D721Med (cell line): ENCODE measurements around the gene TCF3.

Source experiments
- DNase-seq: peaks from one replicate; pipeline ENCODE4 v3.0.0; 2011; ENCODE audit warnings: low spot score; ENCODE audit not compliant: insufficient read length
- FAIRE-seq: peaks from 2 replicates; lab custom pipeline; 2011; peaks lifted over from hg19 to GRCh38; lab: Jason Lieb, UNC
- TF ChIP-seq, protein P1 (sequence below): IDR thresholded peaks from 2 replicates; pipeline ENCODE4 v1.5.1; 2012; ENCODE audit warnings: mild to moderate bottlenecking, control low read depth; ENCODE audit not compliant: insufficient read depth; ENCODE audit errors: missing control alignments

The TCF3 gene

DNA sequence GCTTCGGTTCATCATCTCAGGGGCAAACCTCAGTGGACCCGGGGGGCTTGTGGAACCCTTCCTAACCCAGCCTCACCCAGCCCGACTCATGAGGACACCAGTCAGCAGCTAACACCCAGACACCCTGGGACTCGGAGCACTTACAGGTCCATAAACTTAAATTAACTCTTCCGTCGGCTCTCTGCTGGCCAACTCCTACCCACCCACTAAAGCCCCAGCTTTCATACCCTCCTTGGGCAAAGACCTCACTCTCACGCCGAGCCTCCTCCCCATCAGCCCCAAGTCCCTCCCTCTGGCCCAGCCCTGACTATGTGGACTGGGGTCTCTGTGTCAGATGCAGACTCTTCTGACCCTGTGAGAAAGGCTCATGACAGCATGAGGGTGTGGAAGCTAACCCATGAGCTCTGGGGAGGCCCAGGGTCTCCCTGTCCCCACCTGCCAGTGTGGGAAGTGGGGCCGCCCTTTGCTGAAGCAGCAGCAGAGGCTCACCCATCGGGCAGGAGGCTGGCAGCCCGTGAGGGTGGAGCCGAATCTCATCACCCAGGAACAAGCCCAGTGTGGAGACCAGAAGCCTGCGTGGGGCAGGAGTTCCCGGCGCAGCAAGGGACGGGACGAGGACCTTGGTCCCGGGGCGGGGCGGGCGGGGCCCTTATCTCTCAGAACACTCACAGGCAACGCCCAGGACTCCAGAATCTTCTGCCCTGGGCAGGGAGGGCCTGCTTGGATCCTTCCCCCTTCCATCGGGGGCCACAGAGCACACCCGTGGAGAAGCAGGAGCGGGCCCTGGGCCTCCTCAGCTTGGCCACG is 19.8 kb downstream of the TCF3 start:
- FAIRE-seq = no peak
- TF ChIP-seq, protein P1, sequence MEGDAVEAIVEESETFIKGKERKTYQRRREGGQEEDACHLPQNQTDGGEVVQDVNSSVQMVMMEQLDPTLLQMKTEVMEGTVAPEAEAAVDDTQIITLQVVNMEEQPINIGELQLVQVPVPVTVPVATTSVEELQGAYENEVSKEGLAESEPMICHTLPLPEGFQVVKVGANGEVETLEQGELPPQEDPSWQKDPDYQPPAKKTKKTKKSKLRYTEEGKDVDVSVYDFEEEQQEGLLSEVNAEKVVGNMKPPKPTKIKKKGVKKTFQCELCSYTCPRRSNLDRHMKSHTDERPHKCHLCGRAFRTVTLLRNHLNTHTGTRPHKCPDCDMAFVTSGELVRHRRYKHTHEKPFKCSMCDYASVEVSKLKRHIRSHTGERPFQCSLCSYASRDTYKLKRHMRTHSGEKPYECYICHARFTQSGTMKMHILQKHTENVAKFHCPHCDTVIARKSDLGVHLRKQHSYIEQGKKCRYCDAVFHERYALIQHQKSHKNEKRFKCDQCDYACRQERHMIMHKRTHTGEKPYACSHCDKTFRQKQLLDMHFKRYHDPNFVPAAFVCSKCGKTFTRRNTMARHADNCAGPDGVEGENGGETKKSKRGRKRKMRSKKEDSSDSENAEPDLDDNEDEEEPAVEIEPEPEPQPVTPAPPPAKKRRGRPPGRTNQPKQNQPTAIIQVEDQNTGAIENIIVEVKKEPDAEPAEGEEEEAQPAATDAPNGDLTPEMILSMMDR = no peak
- no peak for DNase-seq

DNA sequence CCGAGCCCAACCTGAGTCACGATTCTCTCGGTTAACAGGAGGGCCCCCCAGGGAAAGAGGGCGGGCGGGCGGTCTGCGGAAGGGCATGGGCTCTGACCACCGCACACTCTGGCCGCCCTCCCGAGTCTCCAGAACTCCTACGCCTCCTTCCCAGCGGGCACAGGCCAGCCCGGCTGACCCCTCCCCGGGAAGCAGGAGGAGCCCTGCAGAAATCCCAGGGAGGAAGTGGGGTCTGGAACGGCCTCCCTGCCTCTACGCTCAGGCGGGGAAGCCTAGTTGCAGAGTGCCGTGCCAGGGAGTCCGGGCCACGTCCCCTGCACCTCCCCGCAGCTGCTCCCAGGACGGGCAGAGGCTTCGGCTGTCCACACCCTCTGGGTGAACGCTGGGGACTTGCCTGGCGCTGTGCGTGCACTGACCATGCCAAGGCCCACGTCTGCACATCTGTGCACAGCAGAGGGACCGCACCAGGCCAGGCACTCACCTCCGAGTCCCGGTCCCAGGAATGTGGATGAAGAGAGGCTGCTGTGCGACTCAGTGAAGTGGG is 20.8 kb downstream of the TCF3 start:
- DNase-seq = no peak
- TF ChIP-seq, protein P1 = no peak
- FAIRE-seq = no peak

DNA sequence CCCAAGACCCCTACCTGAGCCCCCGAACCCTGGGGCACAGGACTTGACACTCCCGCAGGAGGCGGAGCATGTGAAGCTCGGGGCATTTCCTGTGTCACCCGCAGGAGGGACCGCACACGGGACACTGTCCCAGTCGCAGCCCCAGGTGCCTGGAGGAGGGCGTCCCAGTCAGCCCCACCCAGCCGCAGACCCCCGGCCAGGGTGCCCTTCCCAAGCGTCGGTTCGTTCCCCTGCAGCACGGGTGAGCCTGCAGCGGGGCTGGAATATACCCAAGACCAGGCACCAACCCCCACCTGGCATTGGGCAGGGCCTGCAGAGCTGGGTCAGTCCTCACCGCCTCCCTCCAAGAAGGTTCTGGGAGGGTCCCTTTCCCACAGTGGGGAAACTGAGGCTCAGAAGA is 21.6 kb downstream of the TCF3 start:
- FAIRE-seq (no peak), DNase-seq (no peak)
- TF ChIP-seq, protein P1 = no peak

DNA sequence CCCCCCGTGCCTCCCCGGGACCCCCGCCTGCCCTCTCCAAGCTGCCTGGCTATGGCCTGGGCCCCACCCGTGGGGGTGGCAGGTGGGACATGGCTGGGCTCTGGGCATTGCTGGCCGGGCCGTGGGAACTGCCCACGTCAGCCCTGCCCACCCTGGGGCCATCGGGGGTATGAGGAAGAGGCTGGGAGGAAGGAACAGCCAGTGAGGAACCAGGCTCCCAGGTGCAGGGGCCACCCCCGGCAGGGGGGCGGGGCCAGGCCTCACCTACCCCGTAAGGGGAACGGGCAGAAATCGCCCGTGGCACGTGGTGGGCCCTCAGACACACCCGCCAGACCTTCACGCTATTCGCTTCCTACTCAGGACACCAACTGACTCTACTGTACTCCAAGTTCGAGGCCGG is 22.4 kb downstream of the TCF3 start:
- TF ChIP-seq, protein P1 = no peak
- DNase-seq (no peak), FAIRE-seq (no peak)

DNA sequence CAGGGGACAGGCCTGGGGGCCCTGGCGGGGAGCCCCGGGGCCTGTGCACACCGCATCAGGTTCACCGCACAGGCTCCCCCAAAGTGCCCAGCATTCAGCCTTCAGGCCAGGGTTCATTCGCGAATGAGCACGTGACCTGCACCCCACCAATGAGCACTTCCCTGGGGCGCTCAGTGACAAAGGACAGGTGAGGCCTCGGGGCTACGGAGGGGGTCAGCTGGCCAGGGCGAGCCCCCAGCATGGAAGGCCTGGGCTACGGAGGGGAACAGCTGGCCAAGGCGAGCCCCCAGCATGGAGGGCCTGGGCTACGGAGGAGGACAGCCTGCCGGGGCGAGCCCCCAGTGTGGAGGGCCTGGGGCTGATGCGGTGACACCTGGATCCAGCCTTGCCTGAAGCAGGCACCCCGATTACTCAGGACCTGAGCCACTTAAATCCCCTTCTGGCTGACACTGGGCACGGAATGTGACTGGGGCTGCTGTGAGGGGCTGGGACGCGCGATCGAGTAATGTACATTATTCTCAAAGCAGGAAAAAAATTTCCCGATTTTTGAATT is 23.1 kb downstream of the TCF3 start:
- DNase-seq (no peak), FAIRE-seq (no peak)
- TF ChIP-seq, protein P1 = no peak

- TF ChIP-seq, protein P1 = no peak
Measured at GRCh38 chr19:1627194-1627593, 25.2 kb downstream of the TCF3 start.

More at GRCh38 chr19:1627194-1627593, 25.2 kb downstream of the TCF3 start:
- FAIRE-seq (no peak), DNase-seq (no peak)
